Pons (tissue), 1 donor: ENCODE data around the gene UAP1L1.
A peak's percentile ranks its signal among the peaks of the same experiment; 100 is the strongest.

Experiments
- DNase-seq: peaks from one replicate; pipeline ENCODE4 v3.0.0-alpha.2; 2016; ENCODE audit warnings: low spot score

Gene UAP1L1

GRCh38 chr9:137076636-137077009 is 694 bp upstream of the UAP1L1 start:
- DNase-seq = no peak

- DNase-seq = no peak
These were observed 709 bp downstream of the UAP1L1 start for GRCh38 chr9:137077758-137078693.

GRCh38 chr9:137078701-137079400 is 1.5 kb downstream of the UAP1L1 start:
- no peak for DNase-seq

DNA sequence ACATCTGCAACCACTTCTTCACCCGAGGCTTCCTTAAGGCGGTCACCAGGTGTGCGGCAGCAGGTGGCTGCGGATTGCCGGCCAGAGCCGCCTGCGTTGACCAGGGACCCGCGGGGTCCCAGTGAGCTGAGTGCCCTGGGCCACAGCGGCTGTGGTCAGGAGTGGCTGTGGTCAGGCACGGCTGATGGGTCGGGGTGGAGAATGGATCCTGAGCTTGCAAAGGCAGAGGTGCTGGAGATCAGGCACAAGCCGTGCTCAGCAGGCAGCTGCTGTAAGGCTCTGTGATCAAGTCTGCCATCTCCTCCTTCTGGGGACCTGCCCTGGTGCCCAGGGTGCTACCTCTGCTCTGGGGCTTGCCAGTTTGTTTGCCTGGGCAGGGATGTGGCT is 2.1 kb downstream of the UAP1L1 start:
- DNase-seq = no peak

- DNase-seq = no peak
These were observed 3.2 kb downstream of the UAP1L1 start for GRCh38 chr9:137080260-137081122.

- no peak for DNase-seq
These were observed 5.1 kb downstream of the UAP1L1 start for GRCh38 chr9:137082222-137082924.

- DNase-seq = no peak
These were observed 5.6 kb downstream of the UAP1L1 start for GRCh38 chr9:137082925-137083290.

DNA sequence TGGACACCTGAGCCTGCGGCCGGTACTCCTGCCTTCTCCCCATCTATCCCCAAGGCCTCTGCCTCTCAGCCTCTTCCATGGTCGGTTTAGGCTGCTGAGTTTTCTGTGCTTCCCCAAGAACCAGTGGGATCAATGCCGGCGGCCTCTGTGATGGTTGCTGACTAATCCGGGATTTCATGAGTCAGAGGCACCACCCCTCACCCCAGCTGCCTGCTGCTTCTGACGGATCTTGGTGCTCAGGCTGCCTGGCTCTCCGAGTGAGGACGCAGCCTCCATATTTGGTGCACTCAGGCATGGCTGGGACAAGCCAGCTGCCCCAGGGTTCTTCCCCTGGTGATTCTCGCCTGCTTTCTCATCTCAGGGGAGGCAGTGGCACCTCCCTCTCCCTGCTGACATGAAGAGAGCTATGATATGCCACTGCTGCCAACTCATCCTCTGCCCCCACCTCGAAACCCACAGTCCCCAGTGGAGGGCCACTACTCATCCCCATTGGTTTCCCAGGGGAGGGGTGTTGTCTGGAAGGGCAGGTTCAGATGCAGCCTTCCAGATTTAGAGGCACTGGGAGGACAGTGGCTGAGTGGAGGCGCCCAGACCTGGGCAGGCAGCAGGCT is 6.2 kb downstream of the UAP1L1 start:
- no peak for DNase-seq

DNA sequence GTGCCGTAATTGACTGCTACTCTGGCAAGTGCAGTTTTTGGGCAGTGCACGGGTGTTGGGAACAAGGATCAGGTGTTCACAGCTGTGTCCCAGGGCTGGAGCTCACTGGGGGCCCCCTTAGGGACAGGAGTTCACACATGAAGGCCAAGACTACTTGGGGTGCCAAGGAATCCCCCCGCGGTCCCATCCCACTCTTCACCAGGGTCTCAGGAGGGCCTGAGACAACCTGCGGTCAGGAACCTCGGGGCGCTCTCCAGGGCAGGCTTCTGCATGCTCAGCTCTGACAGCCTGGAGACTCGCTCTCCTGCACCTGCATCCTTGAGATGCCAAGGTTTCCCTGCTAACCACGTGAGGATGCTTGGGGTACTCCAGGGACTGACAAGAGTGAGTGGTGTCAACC is 7.2 kb downstream of the UAP1L1 start:
- DNase-seq = no peak

GRCh38 chr9:137085920-137086530 is 8.7 kb downstream of the UAP1L1 start:
- DNase-seq = no peak

DNA sequence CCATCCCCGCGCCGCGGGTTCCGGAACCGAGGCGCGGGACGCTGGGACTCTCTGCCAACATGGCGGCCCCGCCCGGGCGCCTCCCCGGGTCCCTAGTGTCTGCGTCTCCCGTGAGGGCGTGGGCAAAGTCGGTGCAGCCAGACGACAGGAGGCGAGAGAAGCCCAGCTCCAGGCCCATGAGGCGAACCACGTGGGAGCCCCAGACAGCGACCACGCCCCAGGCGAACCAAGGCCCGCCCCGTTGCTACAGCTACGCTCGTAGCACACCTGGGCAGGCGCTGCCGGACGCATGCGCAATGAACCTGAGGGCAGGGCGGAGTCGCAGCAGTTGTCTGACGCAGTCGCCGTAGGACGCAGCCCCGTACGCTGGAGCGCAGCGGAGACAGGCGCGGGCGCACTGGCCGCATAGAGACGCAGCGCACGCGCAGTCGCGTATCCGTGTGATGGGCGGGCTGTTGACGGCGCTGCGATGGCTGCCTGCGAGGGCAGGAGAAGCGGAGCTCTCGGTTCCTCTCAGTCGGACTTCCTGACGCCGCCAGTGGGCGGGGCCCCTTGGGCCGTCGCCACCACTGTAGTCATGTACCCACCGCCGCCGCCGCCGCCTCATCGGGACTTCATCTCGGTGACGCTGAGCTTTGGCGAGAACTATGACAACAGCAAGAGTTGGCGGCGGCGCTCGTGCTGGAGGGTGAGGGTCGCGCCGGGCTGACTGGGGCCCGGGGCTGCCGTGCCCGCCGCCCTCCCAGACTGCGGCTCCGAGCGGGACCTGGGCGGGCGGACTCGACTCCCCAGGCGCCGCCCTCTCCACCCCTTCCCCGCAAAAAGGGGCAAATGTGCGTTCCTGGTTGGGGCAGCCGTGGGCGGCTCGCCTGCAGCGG is 9.5 kb downstream of the UAP1L1 start, which contains the start of gene MAN1B1:
Gene MAN1B1, plus strand, starts transcription at position 455 of the 878 bp plus-strand sequence. Its CDS starts 15 bp downstream, at position 470.
- DNase-seq = peak; percentile 94

GRCh38 chr9:137087409-137087925 is 10.2 kb downstream of the UAP1L1 start:
- no peak for DNase-seq

GRCh38 chr9:137088121-137088520 is 10.8 kb downstream of the UAP1L1 start:
- DNase-seq = no peak

DNA sequence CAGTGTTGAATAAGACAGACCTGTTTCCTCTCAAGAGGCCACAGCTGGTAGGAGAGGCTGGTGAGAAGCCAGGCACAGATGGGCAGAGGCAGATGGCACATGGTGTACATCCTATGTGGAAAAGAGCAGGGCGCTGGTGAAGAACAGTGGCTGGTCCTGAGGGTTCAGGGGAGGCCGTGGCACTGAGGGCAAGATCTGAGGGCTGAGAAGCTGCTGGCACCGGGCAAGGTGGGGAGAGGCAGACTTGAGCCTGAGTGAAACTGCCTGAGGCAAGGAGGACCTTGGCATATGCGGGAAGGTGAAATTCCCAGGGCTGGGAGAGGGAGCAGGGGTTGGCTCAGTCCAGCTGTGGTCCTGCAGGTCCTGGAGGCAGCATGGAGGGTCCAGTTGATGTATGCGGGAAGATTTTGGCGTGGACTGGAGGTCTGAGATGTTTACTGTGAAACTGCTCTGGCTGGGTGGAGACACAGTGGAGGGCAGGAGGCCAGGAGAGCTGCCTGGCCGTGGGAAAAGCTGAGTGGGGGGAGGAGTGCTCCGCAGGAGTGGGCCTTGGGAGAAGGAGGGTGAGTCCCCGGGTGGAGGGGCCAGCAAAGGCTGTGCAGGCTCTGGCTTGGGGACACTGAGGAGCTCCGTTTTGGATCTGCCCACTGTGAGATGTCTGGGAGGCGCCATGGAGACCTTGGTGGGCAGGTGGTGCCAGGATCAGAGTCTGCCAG is 12.1 kb downstream of the UAP1L1 start:
- no peak for DNase-seq

DNA sequence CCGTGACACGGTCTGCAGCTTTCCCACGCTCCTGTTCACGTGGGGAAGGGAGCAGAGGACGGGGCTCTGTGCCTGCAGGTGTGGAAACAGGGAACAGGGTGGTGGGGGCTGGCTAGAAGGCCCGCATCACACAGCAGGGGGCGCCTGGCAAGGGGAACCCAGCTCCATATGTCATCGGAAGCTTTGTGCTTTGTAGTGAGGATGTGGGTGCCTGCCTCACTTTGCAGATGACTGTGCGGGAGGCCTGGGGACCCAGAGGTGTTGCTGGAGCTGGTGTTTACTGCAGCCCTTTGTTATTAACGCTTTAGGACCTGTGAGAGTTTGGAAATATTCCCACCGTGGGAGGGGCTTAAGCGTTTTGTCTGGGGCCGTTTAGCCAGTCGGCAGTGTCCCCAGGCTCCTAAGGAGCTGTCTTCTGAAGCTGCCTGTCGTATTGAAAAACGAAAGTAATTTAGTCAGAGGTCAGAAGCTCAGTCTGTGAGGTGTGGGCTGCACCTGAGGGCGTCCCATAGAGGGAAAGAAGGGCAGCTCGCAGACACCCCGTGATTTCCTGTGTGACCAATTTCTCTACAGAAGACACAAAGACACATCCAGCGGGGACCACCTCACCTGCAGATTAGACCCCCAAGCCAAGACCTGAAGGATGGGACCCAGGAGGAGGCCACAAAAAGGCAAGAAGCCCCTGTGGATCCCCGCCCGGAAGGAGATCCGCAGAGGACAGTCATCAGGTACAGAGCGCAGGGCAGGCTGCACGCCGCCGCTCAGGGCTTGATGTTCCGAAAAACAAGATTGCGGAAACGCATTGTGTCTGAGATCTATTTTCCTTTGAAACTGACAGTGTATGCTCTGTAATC is 18.6 kb downstream of the UAP1L1 start:
- no peak for DNase-seq

GRCh38 chr9:137096785-137097546 is 19.6 kb downstream of the UAP1L1 start:
- no peak for DNase-seq
